SK-N-MC (cell line): ENCODE data around the gene HACD4.

Experiments used
- EZH2 ChIP-seq: fragments of 200-600 bp; sonication (generic); IDR thresholded peaks from one replicate; pipeline ENCODE4 v1.6.1; 2017; ENCODE audit warnings: antibody characterized with exemption
- POLR2AphosphoS5 ChIP-seq: IDR thresholded peaks from 2 replicates; pipeline ENCODE4 v1.6.1; 2012; ENCODE audit warnings: mild to moderate bottlenecking, low read depth, low read length, borderline replicate concordance

DNA sequence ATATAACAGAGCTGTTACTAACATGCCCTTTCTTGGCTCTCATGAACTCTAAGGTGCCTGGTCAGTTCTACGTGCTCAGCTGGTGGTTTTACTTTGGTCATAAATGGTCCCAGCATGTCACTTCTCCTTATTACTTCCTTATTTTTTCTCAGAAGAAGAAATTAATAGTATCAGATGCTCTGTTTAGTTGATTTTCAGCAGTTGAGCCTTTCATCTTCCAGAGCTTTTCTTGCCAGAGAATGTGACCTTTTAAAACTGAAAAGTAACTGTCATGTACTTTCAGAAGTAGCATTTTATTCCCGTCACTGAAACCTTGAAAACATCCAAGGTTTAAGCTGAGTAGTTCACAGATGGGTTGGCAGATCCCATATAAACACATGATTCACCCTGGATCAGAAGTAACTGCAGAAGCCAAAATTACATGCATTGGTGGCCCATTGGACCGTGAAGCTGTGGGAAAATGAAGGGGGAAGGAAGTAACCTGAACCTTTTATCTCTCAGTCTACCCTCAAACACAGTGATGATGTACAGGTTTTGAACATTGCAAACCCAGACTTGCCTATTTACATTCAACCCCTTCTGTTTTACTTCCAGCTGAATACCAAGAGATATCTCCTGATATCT lies 50.5 kb downstream of the HACD4 start:
- no peak for TF ChIP-seq POLR2AphosphoS5
- no peak for TF ChIP-seq EZH2
